Adrenal gland (tissue), 5 donors: ENCODE data around the gene DENND11.

ENCODE experiments used
- CTCF ChIP-seq, 6 experiments: fragments of 450-650 bp in 4 of 6; fragments of 200-600 bp in 2 of 6; sonication (generic) in 1 of 6; IDR thresholded peaks; 1 replicate in 5 of 6; 2 replicates in 1 of 6; pipeline versions ENCODE4 v1.5.1 to v1.8.0; 2016 to 2021; ENCODE audit warnings: antibody characterized with exemption in 6 of 6, mild to moderate bottlenecking in 2 of 6, moderate library complexity in 1 of 6
- POLR2A ChIP-seq, 2 donors: fragments of 450-650 bp; IDR thresholded peaks; one replicate each; pipeline ENCODE4 v1.6.1; 2017; ENCODE audit warnings: antibody characterized with exemption in 2 of 2, mild to moderate bottlenecking in 2 of 2, moderate library complexity in 1 of 2
- donor health status: DM: no; HTN: no; CAD: no.

- TF ChIP-seq CTCF (IDR thresholded peaks at IDR 0.05) = peak in 1 of 6 experiments; percentile 21
- TF ChIP-seq POLR2A (IDR thresholded peaks at IDR 0.05) = no peak
These were observed 29.6 kb upstream of the DENND11 start for GRCh38 chr7:141731476-141732149.
